Mesenchymal stem cell (in vitro differentiated cells and primary cell): ENCODE measurements around the gene ZBTB40.

Experiments
- DNase-seq: peaks from one replicate; pipeline ENCODE4 v3.0.0-alpha.2; 2013
- H2AFZ ChIP-seq: one replicate; pipeline ENCODE4 v1.6.1; 2013; ENCODE audit warnings: low read depth, mild to moderate bottlenecking, control low read depth, inconsistent platforms, low read length, moderate library complexity
- H2AK5ac ChIP-seq: 2 replicates; pipeline ENCODE4 v1.6.1; 2013; ENCODE audit warnings: low read length, moderate library complexity, mild to moderate bottlenecking, inconsistent platforms; ENCODE audit not compliant: severe bottlenecking
- H2BK120ac ChIP-seq: one replicate; pipeline ENCODE4 v1.6.1; 2013; ENCODE audit warnings: low read depth, mild to moderate bottlenecking, inconsistent platforms, low read length, moderate library complexity
- H2BK12ac ChIP-seq, 2 experiments: one replicate each; pipeline ENCODE4 v1.6.1; 2013; ENCODE audit warnings: inconsistent platforms in 2 of 2, low read length in 2 of 2, mild to moderate bottlenecking in 2 of 2, moderate library complexity in 2 of 2, control low read depth in 1 of 2
- H2BK15ac ChIP-seq: one replicate; pipeline ENCODE4 v1.6.1; 2013; ENCODE audit warnings: mild to moderate bottlenecking, low read depth, inconsistent platforms; ENCODE audit not compliant: poor library complexity, severe bottlenecking
- H2BK5ac ChIP-seq: 2 replicates; pipeline ENCODE4 v1.6.1; 2013; ENCODE audit warnings: low read depth, mild to moderate bottlenecking, low read length, control low read depth, inconsistent platforms; ENCODE audit not compliant: poor library complexity, severe bottlenecking
- H3K14ac ChIP-seq, 2 experiments: one replicate each; pipeline ENCODE4 v1.6.1; 2013; ENCODE audit warnings: inconsistent platforms in 2 of 2, low read length in 2 of 2, control low read depth in 1 of 2, mild to moderate bottlenecking in 1 of 2, moderate library complexity in 1 of 2
- H3K18ac ChIP-seq, 2 experiments: one replicate each; pipeline ENCODE4 v1.6.1; 2013; ENCODE audit warnings: inconsistent platforms in 2 of 2, low read length in 2 of 2, control low read depth in 1 of 2, low read depth in 1 of 2, mild to moderate bottlenecking in 1 of 2
- H3K23ac ChIP-seq, 2 experiments: one replicate each; pipeline ENCODE4 v1.6.1; 2013; ENCODE audit warnings: inconsistent platforms in 2 of 2, low read length in 2 of 2, mild to moderate bottlenecking in 2 of 2, moderate library complexity in 2 of 2, control low read depth in 1 of 2
- H3K27ac ChIP-seq: 2 replicates; pipeline ENCODE4 v1.5.1; 2013; ENCODE audit warnings: mild to moderate bottlenecking, moderate library complexity, low read length, control low read depth, inconsistent platforms; ENCODE audit not compliant: poor library complexity, severe bottlenecking
- H3K27me3 ChIP-seq, 2 experiments: 2 replicates each; pipeline versions ENCODE4 v1.6.1 to v1.7.0; 2013; ENCODE audit warnings: low read length in 2 of 2, mild to moderate bottlenecking in 2 of 2, moderate library complexity in 2 of 2, control low read depth in 1 of 2, inconsistent platforms in 1 of 2; ENCODE audit not compliant: control insufficient read depth in 1 of 2, insufficient read depth in 1 of 2
- H3K36me3 ChIP-seq, 2 experiments: 2 replicates each; pipeline versions ENCODE4 v1.6.1 to v1.7.0; 2013; ENCODE audit warnings: low read length in 2 of 2, control low read depth in 1 of 2, inconsistent platforms in 1 of 2, low read depth in 1 of 2, mild to moderate bottlenecking in 1 of 2; ENCODE audit not compliant: insufficient read depth in 2 of 2, control insufficient read depth in 1 of 2
- H3K4ac ChIP-seq, 2 experiments: one replicate each; pipeline ENCODE4 v1.6.1; 2013; ENCODE audit warnings: inconsistent platforms in 2 of 2, low read length in 2 of 2, mild to moderate bottlenecking in 2 of 2, moderate library complexity in 2 of 2, control low read depth in 1 of 2, low read depth in 1 of 2
- H3K4me1 ChIP-seq: 2 replicates; pipeline ENCODE4 v1.6.1; 2013; ENCODE audit warnings: low read depth, low read length, control low read depth; ENCODE audit not compliant: control insufficient read depth, insufficient read depth
- H3K4me2 ChIP-seq: 2 replicates; pipeline ENCODE4 v1.6.1; 2013; ENCODE audit warnings: low read length, mild to moderate bottlenecking, inconsistent platforms; ENCODE audit not compliant: poor library complexity, severe bottlenecking
- H3K4me3 ChIP-seq, 2 experiments: 2 replicates each; pipeline versions ENCODE4 v1.5.1 to v1.7.0; 2013; ENCODE audit warnings: low read length in 2 of 2, mild to moderate bottlenecking in 2 of 2, control low read depth in 1 of 2, low read depth in 1 of 2; ENCODE audit not compliant: insufficient read depth in 1 of 2
- H3K79me1 ChIP-seq: replicated peaks from 2 replicates; pipeline ENCODE4 v1.6.1; 2013; ENCODE audit warnings: mild to moderate bottlenecking, control low read depth, low read length, inconsistent platforms; ENCODE audit not compliant: poor library complexity, severe bottlenecking
- H3K9ac ChIP-seq: 2 replicates; pipeline ENCODE4 v1.7.0; 2013; ENCODE audit warnings: mild to moderate bottlenecking, low read length, moderate library complexity
- H3K9me3 ChIP-seq: 2 replicates; pipeline ENCODE4 v1.7.0; 2013; ENCODE audit warnings: mild to moderate bottlenecking, low read length; ENCODE audit not compliant: control insufficient read depth
- H4K8ac ChIP-seq: one replicate; pipeline ENCODE4 v1.6.1; 2013; ENCODE audit warnings: inconsistent platforms, mild to moderate bottlenecking, low read length, moderate library complexity
- H4K91ac ChIP-seq: one replicate; pipeline ENCODE4 v1.6.1; 2013; ENCODE audit warnings: mild to moderate bottlenecking, low read length, inconsistent platforms
- WGBS: methylation state at CpG from one replicate; pipeline ENCODE4 v1.1.7; 2013; ENCODE audit warnings: mixed read lengths; 5-methylcytosine and 5-hydroxymethylcytosine counted together

The ZBTB40 gene

GRCh38 chr1:22506130-22506692, 54.6 kb downstream of the ZBTB40 start:
- Histone ChIP-seq H3K9me3 (no peaks in the 10 kb centered on the region), H3K4me3 (no peak overlapping the region), H4K91ac (no peak overlapping the region), H3K18ac (no peak overlapping the region), H2BK15ac (no peak overlapping the region), H2AK5ac (no peak overlapping the region), H2AFZ (no peak overlapping the region), H3K4me2 (no peak overlapping the region), H3K27ac (no peak overlapping the region), H2BK12ac (no peak overlapping the region), H3K79me1 (peaks cover 10% of the 10 kb centered on the region), H3K23ac (no peak overlapping the region), H3K36me3 (peaks cover 21 to 68% of the 10 kb centered on the region in 2 experiments), H3K4ac (no peak overlapping the region), H3K4me1 (peaks cover under 1% of the 10 kb centered on the region), H2BK5ac (no peak overlapping the region), H2BK120ac (no peak overlapping the region), H3K9ac (no peak overlapping the region), H3K14ac (no peak overlapping the region), H4K8ac (no peak overlapping the region), H3K27me3 (no peaks in the 10 kb centered on the region)
- DNase-seq = no peak
- 96% methylated on average over 8 of the region's 8 CpGs for WGBS

GRCh38 chr1:22507587-22507986, 55.9 kb downstream of the ZBTB40 start:
- Histone ChIP-seq H4K8ac (no peak overlapping the region), H3K27ac (no peak overlapping the region), H2AK5ac (no peak overlapping the region), H3K4ac (no peak overlapping the region), H2BK15ac (no peak overlapping the region), H4K91ac (no peak overlapping the region), H3K4me2 (no peak overlapping the region), H2BK120ac (no peak overlapping the region), H3K23ac (no peak overlapping the region), H3K18ac (no peak overlapping the region), H3K4me3 (no peak overlapping the region), H3K4me1 (no peaks in the 10 kb centered on the region), H3K36me3 (peaks cover 29 to 70% of the 10 kb centered on the region in 2 experiments), H3K14ac (no peak overlapping the region), H3K9ac (no peak overlapping the region), H3K27me3 (no peaks in the 10 kb centered on the region), H3K79me1 (peaks cover 2% of the 10 kb centered on the region), H2BK12ac (no peak overlapping the region), H3K9me3 (no peaks in the 10 kb centered on the region), H2AFZ (no peak overlapping the region), H2BK5ac (no peak overlapping the region)
- DNase-seq = no peak
- 58% methylated on average over 10 of the region's 10 CpGs for WGBS

- Histone ChIP-seq H3K9me3 (no peaks in the 10 kb centered on the region), H3K27ac (no peak overlapping the region), H3K23ac (no peak overlapping the region), H3K14ac (no peak overlapping the region), H2BK120ac (no peak overlapping the region), H3K4me2 (no peak overlapping the region), H3K27me3 (no peaks in the 10 kb centered on the region), H3K79me1 (peaks cover 2% of the 10 kb centered on the region), H2BK15ac (no peak overlapping the region), H3K36me3 (peaks cover 34 to 75% of the 10 kb centered on the region in 2 experiments), H2AK5ac (no peak overlapping the region), H3K9ac (no peak overlapping the region), H2BK12ac (no peak overlapping the region), H4K91ac (no peak overlapping the region), H3K4me3 (no peak overlapping the region), H3K18ac (no peak overlapping the region), H2AFZ (no peak overlapping the region), H4K8ac (no peak overlapping the region), H3K4me1 (peaks cover 1% of the 10 kb centered on the region), H3K4ac (no peak overlapping the region), H2BK5ac (no peak overlapping the region)
- no peak for DNase-seq
- WGBS = 92% methylated on average over 5 of the region's 5 CpGs
These were observed 56.7 kb downstream of the ZBTB40 start for GRCh38 chr1:22508329-22508728.

- no peak overlapping the region for H3K4ac ChIP-seq
- no peak overlapping the region for H3K4me3 ChIP-seq
- H2BK15ac ChIP-seq = no peak overlapping the region
- H3K9ac ChIP-seq = no peak overlapping the region
- H2AK5ac ChIP-seq = no peak overlapping the region
- no peak overlapping the region for H2BK120ac ChIP-seq
- 97% methylated on average over 3 of the region's 3 CpGs for WGBS
- H3K18ac ChIP-seq = no peak overlapping the region
- no peaks in the 10 kb centered on the region for H3K27me3 ChIP-seq
- H4K91ac ChIP-seq = no peak overlapping the region
- H3K9me3 ChIP-seq = no peaks in the 10 kb centered on the region
- no peak overlapping the region for H2BK12ac ChIP-seq
- H3K79me1 ChIP-seq = peaks cover 2% of the 10 kb centered on the region
- H2BK5ac ChIP-seq = no peak overlapping the region
- no peak overlapping the region for H4K8ac ChIP-seq
- H2AFZ ChIP-seq = no peak overlapping the region
- H3K4me1 ChIP-seq = peaks cover 1% of the 10 kb centered on the region
- H3K14ac ChIP-seq = no peak overlapping the region
- DNase-seq = no peak
- no peak overlapping the region for H3K4me2 ChIP-seq
- H3K23ac ChIP-seq = no peak overlapping the region
- peaks cover 37 to 80% of the 10 kb centered on the region in 2 experiments for H3K36me3 ChIP-seq
- no peak overlapping the region for H3K27ac ChIP-seq
These were observed 57.3 kb downstream of the ZBTB40 start for GRCh38 chr1:22508991-22509390.
